H9 (cell line): Measurements from ENCODE around the gene MORN1. TPM values are rescaled to one million over a fixed set of nuclear protein-coding genes. Genes with fewer than 3 reads are reported as not detected.

ENCODE experiments used
- DNase-seq: peaks from one replicate; pipeline ENCODE4 v3.0.0-alpha.2; 2017
- H2AFZ ChIP-seq: one replicate; pipeline ENCODE4 v1.6.1; 2013; ENCODE audit warnings: mild to moderate bottlenecking, low read length, control low read depth, moderate library complexity
- H2AK5ac ChIP-seq: 2 replicates; pipeline ENCODE4 v1.6.1; 2013; ENCODE audit warnings: low read length, control low read depth, mixed read lengths; ENCODE audit not compliant: insufficient read length
- H2BK120ac ChIP-seq: one replicate; pipeline ENCODE4 v1.6.1; 2013; ENCODE audit warnings: low read depth, mild to moderate bottlenecking, low read length, control low read depth, inconsistent platforms; ENCODE audit not compliant: poor library complexity, severe bottlenecking
- H2BK12ac ChIP-seq: 2 replicates; pipeline ENCODE4 v1.6.1; 2013; ENCODE audit warnings: low read length, control low read depth, mixed read lengths, low read depth; ENCODE audit not compliant: insufficient read length
- H2BK15ac ChIP-seq: 2 replicates; pipeline ENCODE4 v1.6.1; 2013; ENCODE audit warnings: low read depth, low read length, control low read depth
- H2BK20ac ChIP-seq: one replicate; pipeline ENCODE4 v1.6.1; 2013; ENCODE audit warnings: low read depth, mild to moderate bottlenecking, low read length, control low read depth, inconsistent platforms; ENCODE audit not compliant: poor library complexity, severe bottlenecking
- H2BK5ac ChIP-seq: 2 replicates; pipeline ENCODE4 v1.6.1; 2013; ENCODE audit warnings: low read length, control low read depth, mixed read lengths; ENCODE audit not compliant: insufficient read length
- H3K14ac ChIP-seq: 2 replicates; pipeline ENCODE4 v1.6.1; 2013; ENCODE audit warnings: low read length, control low read depth; ENCODE audit not compliant: insufficient read depth
- H3K18ac ChIP-seq: 2 replicates; pipeline ENCODE4 v1.6.1; 2013; ENCODE audit warnings: low read depth, mild to moderate bottlenecking, mixed read lengths, low read length, control low read depth; ENCODE audit not compliant: insufficient read length
- H3K23ac ChIP-seq: 2 replicates; pipeline ENCODE4 v1.6.1; 2013; ENCODE audit warnings: low read length, control low read depth, mixed read lengths, low read depth; ENCODE audit not compliant: insufficient read length
- H3K23me2 ChIP-seq: 2 replicates; pipeline ENCODE4 v1.6.1; 2013; ENCODE audit warnings: low read depth, mild to moderate bottlenecking, mixed read lengths, low read length, control low read depth; ENCODE audit not compliant: insufficient read length, poor library complexity, severe bottlenecking
- H3K27ac ChIP-seq: 2 replicates; pipeline ENCODE4 v1.5.1; 2013; ENCODE audit warnings: low read length, control low read depth, mixed read lengths, low read depth; ENCODE audit not compliant: insufficient read length
- H3K27me3 ChIP-seq: 2 replicates; pipeline ENCODE4 v1.6.1; 2013; ENCODE audit warnings: low read length, control low read depth, inconsistent platforms; ENCODE audit not compliant: insufficient read depth
- H3K4ac ChIP-seq: 2 replicates; pipeline ENCODE4 v1.6.1; 2013; ENCODE audit warnings: low read depth, mild to moderate bottlenecking, control low read depth, inconsistent platforms, low read length, moderate library complexity
- H3K4me1 ChIP-seq: 2 replicates; pipeline ENCODE4 v1.6.1; 2013; ENCODE audit warnings: low read length, control low read depth, inconsistent platforms; ENCODE audit not compliant: insufficient read depth
- H3K4me2 ChIP-seq: 2 replicates; pipeline ENCODE4 v1.6.1; 2013; ENCODE audit warnings: low read length, control low read depth, mixed read lengths; ENCODE audit not compliant: insufficient read length, insufficient read depth
- H3K56ac ChIP-seq: 2 replicates; pipeline ENCODE4 v1.6.1; 2013; ENCODE audit warnings: low read depth, mild to moderate bottlenecking, mixed read lengths, low read length, control low read depth; ENCODE audit not compliant: insufficient read length
- H3K79me1 ChIP-seq: 2 replicates; pipeline ENCODE4 v1.6.1; 2013; ENCODE audit warnings: low read depth, mild to moderate bottlenecking, moderate library complexity, low read length, control low read depth, inconsistent platforms; ENCODE audit not compliant: insufficient read depth, poor library complexity, severe bottlenecking
- H3K79me2 ChIP-seq: 2 replicates; pipeline ENCODE4 v1.6.1; 2013; ENCODE audit warnings: low read length, control low read depth, inconsistent platforms; ENCODE audit not compliant: insufficient read depth
- H3K9ac ChIP-seq: 2 replicates; pipeline ENCODE4 v1.6.1; 2013; ENCODE audit warnings: low read length, control low read depth, mixed read lengths; ENCODE audit not compliant: insufficient read length; ENCODE audit errors: extremely low read depth
- H3K9me3 ChIP-seq: one replicate; pipeline ENCODE4 v1.6.1; 2013; ENCODE audit warnings: low read depth, low read length, inconsistent platforms; ENCODE audit not compliant: control insufficient read depth
- H3T11ph ChIP-seq: one replicate; pipeline ENCODE4 v1.6.1; 2013; ENCODE audit warnings: mild to moderate bottlenecking, low read length, control low read depth, inconsistent platforms
- H4K20me1 ChIP-seq: one replicate; pipeline ENCODE4 v1.6.1; 2013; ENCODE audit not compliant: control insufficient read depth, insufficient read length, insufficient read depth
- H4K5ac ChIP-seq: 2 replicates; pipeline ENCODE4 v1.6.1; 2013; ENCODE audit warnings: low read depth, mild to moderate bottlenecking, mixed read lengths, low read length, control low read depth; ENCODE audit not compliant: insufficient read length
- H4K8ac ChIP-seq: replicated peaks from 2 replicates; pipeline ENCODE4 v1.6.1; 2013; ENCODE audit warnings: low read length, control low read depth, mixed read lengths, low read depth; ENCODE audit not compliant: insufficient read length
- H4K91ac ChIP-seq: 2 replicates; pipeline ENCODE4 v1.6.1; 2013; ENCODE audit warnings: low read depth, mild to moderate bottlenecking, moderate library complexity, mixed read lengths, low read length, control low read depth; ENCODE audit not compliant: insufficient read length
- H3K27ac Mint-ChIP-seq, 3 experiments: 2 replicates in 2 of 3; 3 replicates in 1 of 3; pipeline ENCODE4 v1.8.0; 2020 to 2021; ENCODE audit warnings: mixed read lengths in 3 of 3, mild to moderate bottlenecking in 1 of 3, moderate library complexity in 1 of 3
- H3K27me3 Mint-ChIP-seq: 2 replicates; pipeline ENCODE4 v1.8.0; 2021; ENCODE audit warnings: low read depth, mild to moderate bottlenecking, moderate library complexity, mixed read lengths
- H3K36me3 Mint-ChIP-seq, 3 experiments: 2 replicates in 2 of 3; 3 replicates in 1 of 3; pipeline ENCODE4 v1.8.0; 2020 to 2021; ENCODE audit warnings: low read depth in 3 of 3, mixed read lengths in 3 of 3; ENCODE audit not compliant: insufficient read depth in 1 of 3
- H3K4me1 Mint-ChIP-seq, 2 experiments: 2 replicates each; pipeline ENCODE4 v1.8.0; 2020; ENCODE audit warnings: mixed read lengths in 2 of 2
- H3K4me3 Mint-ChIP-seq, 2 experiments: 2 replicates in 1 of 2; 3 replicates in 1 of 2; pipeline ENCODE4 v1.8.0; 2020 to 2021; ENCODE audit warnings: mild to moderate bottlenecking in 2 of 2, mixed read lengths in 2 of 2, moderate library complexity in 1 of 2
- H3K9me3 Mint-ChIP-seq, 2 experiments: 2 replicates in 1 of 2; 3 replicates in 1 of 2; pipeline ENCODE4 v1.8.0; 2020; ENCODE audit warnings: mild to moderate bottlenecking in 2 of 2, mixed read lengths in 2 of 2, moderate library complexity in 1 of 2
- WGBS: extraction: QIAGEN DNeasy Blood & Tissue Kit; methylation state at CpG from one replicate; pipeline ENCODE4 v1.1.7; 2013; ENCODE audit warnings: missing lambda C conversion rate, low lambda C conversion rate, mixed read lengths; ENCODE audit not compliant: insufficient read length; ENCODE audit errors: extremely low coverage; 5-methylcytosine and 5-hydroxymethylcytosine counted together
- total RNA-seq: library from RNA; stranded (reverse); gene quantifications from 2 replicates; pipeline ENCODE4 v1.2.1, GENCODE V29; 2021
- TF ChIP-seq, protein P1 (sequence below): fragments of 200-600 bp; sonication (generic); conservative IDR thresholded peaks from 3 replicates; pipeline ENCODE4 v1.8.0; 2021; ENCODE audit warnings: antibody characterized with exemption, mild to moderate bottlenecking

MORN1 gene
- total RNA-seq, 1 experiment from 2014 or later: 12.7 TPM

DNA sequence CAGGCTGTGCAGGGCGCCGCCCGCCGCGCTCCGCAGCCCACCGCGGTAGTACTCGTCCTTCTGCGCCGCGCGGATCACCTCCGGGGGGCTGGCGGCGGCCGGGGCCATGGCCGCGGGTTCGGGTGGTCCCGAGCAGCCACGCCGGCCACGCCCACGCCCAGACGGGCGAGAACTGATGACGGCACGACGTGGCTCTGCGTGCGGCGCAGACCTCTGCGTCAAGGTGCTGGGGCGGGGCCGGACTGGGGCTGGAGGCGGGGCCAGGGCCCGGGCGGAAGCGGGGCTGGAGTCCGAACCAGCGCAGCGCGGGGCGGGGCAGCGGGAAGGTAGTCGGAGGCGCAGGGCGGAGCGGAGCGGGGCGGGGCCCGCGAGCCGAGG lies 21.0 kb upstream of the MORN1 start, which contains the start of gene PEX10:
TSS of gene PEX10 (minus strand) at position 170 of the 378 bp plus-strand sequence. CDS start at position 108, 62 bp downstream.
- H3K27ac Mint-ChIP-seq: peak within 1 kb of the TSS; percentile 65 to 92 (median 70); a peak in 3 of 7 replicates
- Histone ChIP-seq H4K20me1 (no peaks in the 10 kb centered on the region), H3K23ac (no peak within 1 kb of the TSS), H3K56ac (no peak within 1 kb of the TSS), H2BK15ac (no peak within 1 kb of the TSS), H3K4ac (no peak within 1 kb of the TSS), H3K9me3 (no peaks in the 10 kb centered on the region), H3K27me3 (no peaks in the 10 kb centered on the region), H3K4me2 (peak within 1 kb of the TSS; percentile 68), H2BK120ac (no peak within 1 kb of the TSS), H3K14ac (peak within 1 kb of the TSS; percentile 83), H4K8ac (no peak within 1 kb of the TSS), H3K27ac (no peak within 1 kb of the TSS), H3K79me2 (no peaks in the 10 kb centered on the region), H3K9ac (peak within 1 kb of the TSS; percentile 57), H3K4me1 (no peaks in the 10 kb centered on the region), H3K23me2 (peaks cover 15% of the 10 kb centered on the region), H4K91ac (no peak within 1 kb of the TSS), H2BK12ac (no peak within 1 kb of the TSS), H3T11ph (no peak within 1 kb of the TSS), H4K5ac (no peak within 1 kb of the TSS), H2AFZ (no peak within 1 kb of the TSS), H2AK5ac (no peak within 1 kb of the TSS), H3K18ac (peak within 1 kb of the TSS; percentile 54), H2BK20ac (no peak within 1 kb of the TSS), H3K79me1 (no peaks in the 10 kb centered on the region), H2BK5ac (no peak within 1 kb of the TSS)
- H3K36me3 Mint-ChIP-seq: peaks cover 11 to 23% (median 22%) of the 10 kb centered on the region in 3 experiments; a peak in 6 of 7 replicates
- DNase-seq: peak; percentile 97
- TF ChIP-seq, protein P1, sequence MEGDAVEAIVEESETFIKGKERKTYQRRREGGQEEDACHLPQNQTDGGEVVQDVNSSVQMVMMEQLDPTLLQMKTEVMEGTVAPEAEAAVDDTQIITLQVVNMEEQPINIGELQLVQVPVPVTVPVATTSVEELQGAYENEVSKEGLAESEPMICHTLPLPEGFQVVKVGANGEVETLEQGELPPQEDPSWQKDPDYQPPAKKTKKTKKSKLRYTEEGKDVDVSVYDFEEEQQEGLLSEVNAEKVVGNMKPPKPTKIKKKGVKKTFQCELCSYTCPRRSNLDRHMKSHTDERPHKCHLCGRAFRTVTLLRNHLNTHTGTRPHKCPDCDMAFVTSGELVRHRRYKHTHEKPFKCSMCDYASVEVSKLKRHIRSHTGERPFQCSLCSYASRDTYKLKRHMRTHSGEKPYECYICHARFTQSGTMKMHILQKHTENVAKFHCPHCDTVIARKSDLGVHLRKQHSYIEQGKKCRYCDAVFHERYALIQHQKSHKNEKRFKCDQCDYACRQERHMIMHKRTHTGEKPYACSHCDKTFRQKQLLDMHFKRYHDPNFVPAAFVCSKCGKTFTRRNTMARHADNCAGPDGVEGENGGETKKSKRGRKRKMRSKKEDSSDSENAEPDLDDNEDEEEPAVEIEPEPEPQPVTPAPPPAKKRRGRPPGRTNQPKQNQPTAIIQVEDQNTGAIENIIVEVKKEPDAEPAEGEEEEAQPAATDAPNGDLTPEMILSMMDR: no peak
- H3K9me3 Mint-ChIP-seq: no peaks in the 10 kb centered on the region
- peaks cover 20 to 27% of the 10 kb centered on the region in 2 experiments for H3K4me1 Mint-ChIP-seq
- H3K27me3 Mint-ChIP-seq: peaks cover 13% of the 10 kb centered on the region
- no CpG with 5 or more reads among the region's 55 CpGs for WGBS
- peak within 1 kb of the TSS; percentile 83 to 91 for H3K4me3 Mint-ChIP-seq
